LNCAP (cell line): ENCODE data around the gene EML6.

Source experiments
- CTCF ChIP-seq: fragments of 450-650 bp; IDR thresholded peaks from 2 replicates; pipeline ENCODE4 v1.5.1; 2017; ENCODE audit warnings: mild to moderate bottlenecking

EML6 gene

GRCh38 chr2:54967759-54968365 is 244.4 kb downstream of the EML6 start:
- TF ChIP-seq CTCF, result no peak

GRCh38 chr2:54968561-54969218 is 245.2 kb downstream of the EML6 start:
- TF ChIP-seq CTCF, result no peak

GRCh38 chr2:54969295-54969939 is 246.0 kb downstream of the EML6 start:
- no peak for TF ChIP-seq CTCF

GRCh38 chr2:54969940-54970338 is 246.5 kb downstream of the EML6 start:
- TF ChIP-seq CTCF, result no peak

GRCh38 chr2:54975175-54975574 is 251.7 kb downstream of the EML6 start:
- no peak for TF ChIP-seq CTCF

GRCh38 chr2:54975598-54976492 is 252.4 kb downstream of the EML6 start:
- no peak for TF ChIP-seq CTCF

- TF ChIP-seq CTCF, result no peak
Observed at GRCh38 chr2:54977149-54977548, 253.7 kb downstream of the EML6 start.
